ENCODE measurements around the gene MTA3.

DNA sequence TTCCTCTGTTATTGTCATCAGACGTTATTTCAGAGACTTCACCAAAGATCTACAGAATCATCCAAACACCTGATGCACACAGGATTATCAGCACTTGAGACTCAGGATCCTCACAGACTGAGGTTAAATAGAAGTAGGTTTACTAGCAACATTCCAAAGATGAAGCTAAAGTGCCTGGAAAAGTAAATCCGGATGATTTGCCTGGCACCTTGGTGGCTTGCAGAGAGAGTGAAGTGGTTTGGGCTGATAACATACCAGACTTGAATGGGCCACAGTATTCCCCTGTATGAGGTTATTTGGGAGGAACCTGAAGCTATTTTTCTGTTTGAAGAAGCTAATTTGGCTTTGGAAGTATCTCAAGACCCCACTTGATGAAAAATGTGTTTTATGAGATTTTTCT, 144.5 kb downstream of the MTA3 start:
- TF ChIP-seq, protein P1, sequence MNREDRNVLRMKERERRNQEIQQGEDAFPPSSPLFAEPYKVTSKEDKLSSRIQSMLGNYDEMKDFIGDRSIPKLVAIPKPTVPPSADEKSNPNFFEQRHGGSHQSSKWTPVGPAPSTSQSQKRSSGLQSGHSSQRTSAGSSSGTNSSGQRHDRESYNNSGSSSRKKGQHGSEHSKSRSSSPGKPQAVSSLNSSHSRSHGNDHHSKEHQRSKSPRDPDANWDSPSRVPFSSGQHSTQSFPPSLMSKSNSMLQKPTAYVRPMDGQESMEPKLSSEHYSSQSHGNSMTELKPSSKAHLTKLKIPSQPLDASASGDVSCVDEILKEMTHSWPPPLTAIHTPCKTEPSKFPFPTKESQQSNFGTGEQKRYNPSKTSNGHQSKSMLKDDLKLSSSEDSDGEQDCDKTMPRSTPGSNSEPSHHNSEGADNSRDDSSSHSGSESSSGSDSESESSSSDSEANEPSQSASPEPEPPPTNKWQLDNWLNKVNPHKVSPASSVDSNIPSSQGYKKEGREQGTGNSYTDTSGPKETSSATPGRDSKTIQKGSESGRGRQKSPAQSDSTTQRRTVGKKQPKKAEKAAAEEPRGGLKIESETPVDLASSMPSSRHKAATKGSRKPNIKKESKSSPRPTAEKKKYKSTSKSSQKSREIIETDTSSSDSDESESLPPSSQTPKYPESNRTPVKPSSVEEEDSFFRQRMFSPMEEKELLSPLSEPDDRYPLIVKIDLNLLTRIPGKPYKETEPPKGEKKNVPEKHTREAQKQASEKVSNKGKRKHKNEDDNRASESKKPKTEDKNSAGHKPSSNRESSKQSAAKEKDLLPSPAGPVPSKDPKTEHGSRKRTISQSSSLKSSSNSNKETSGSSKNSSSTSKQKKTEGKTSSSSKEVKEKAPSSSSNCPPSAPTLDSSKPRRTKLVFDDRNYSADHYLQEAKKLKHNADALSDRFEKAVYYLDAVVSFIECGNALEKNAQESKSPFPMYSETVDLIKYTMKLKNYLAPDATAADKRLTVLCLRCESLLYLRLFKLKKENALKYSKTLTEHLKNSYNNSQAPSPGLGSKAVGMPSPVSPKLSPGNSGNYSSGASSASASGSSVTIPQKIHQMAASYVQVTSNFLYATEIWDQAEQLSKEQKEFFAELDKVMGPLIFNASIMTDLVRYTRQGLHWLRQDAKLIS (CRISPR knock-in tag; IDR thresholded peaks at IDR 0.05): no peak
- no peak for TF ChIP-seq RAD21 (CRISPR knock-in tag; conservative IDR thresholded peaks at IDR 0.05 in 1 of 2, IDR thresholded peaks at IDR 0.05 in 1 of 2)
- TF ChIP-seq, protein P2, sequence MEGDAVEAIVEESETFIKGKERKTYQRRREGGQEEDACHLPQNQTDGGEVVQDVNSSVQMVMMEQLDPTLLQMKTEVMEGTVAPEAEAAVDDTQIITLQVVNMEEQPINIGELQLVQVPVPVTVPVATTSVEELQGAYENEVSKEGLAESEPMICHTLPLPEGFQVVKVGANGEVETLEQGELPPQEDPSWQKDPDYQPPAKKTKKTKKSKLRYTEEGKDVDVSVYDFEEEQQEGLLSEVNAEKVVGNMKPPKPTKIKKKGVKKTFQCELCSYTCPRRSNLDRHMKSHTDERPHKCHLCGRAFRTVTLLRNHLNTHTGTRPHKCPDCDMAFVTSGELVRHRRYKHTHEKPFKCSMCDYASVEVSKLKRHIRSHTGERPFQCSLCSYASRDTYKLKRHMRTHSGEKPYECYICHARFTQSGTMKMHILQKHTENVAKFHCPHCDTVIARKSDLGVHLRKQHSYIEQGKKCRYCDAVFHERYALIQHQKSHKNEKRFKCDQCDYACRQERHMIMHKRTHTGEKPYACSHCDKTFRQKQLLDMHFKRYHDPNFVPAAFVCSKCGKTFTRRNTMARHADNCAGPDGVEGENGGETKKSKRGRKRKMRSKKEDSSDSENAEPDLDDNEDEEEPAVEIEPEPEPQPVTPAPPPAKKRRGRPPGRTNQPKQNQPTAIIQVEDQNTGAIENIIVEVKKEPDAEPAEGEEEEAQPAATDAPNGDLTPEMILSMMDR (IDR thresholded peaks at IDR 0.05 in 2 of 3, conservative IDR thresholded peaks at IDR 0.05 in 1 of 3; ENCODE audit: insufficient read depth in 2 of 3, low read depth in 1 of 3, low read length in 3 of 3): no peak
- TF ChIP-seq, protein P3, sequence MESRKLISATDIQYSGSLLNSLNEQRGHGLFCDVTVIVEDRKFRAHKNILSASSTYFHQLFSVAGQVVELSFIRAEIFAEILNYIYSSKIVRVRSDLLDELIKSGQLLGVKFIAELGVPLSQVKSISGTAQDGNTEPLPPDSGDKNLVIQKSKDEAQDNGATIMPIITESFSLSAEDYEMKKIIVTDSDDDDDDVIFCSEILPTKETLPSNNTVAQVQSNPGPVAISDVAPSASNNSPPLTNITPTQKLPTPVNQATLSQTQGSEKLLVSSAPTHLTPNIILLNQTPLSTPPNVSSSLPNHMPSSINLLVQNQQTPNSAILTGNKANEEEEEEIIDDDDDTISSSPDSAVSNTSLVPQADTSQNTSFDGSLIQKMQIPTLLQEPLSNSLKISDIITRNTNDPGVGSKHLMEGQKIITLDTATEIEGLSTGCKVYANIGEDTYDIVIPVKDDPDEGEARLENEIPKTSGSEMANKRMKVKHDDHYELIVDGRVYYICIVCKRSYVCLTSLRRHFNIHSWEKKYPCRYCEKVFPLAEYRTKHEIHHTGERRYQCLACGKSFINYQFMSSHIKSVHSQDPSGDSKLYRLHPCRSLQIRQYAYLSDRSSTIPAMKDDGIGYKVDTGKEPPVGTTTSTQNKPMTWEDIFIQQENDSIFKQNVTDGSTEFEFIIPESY (CRISPR knock-in tag; IDR thresholded peaks at IDR 0.05): no peak
- no peak for TF ChIP-seq CBFB (CRISPR knock-in tag; IDR thresholded peaks at IDR 0.05)
- TF ChIP-seq RBM39 (optimal IDR thresholded peaks at IDR 0.05; ENCODE audit: low read depth, low read length): no peak
- TF ChIP-seq ZNF695 (CRISPR knock-in tag; IDR thresholded peaks at IDR 0.05): no peak
- no peak for TF ChIP-seq KAT8 (IDR thresholded peaks at IDR 0.05; ENCODE audit: low read depth)
- no peak for TF ChIP-seq MYBL2 (IDR thresholded peaks at IDR 0.05; ENCODE audit: low read depth)
- no peak for TF ChIP-seq MYBL2 (CRISPR knock-in tag; IDR thresholded peaks at IDR 0.05; ENCODE audit: borderline replicate concordance)
- no peak for TF ChIP-seq JUN (IDR thresholded peaks at IDR 0.05; ENCODE audit: borderline replicate concordance, low read depth, low read length)
- TF ChIP-seq JUN (CRISPR knock-in tag; IDR thresholded peaks at IDR 0.05; ENCODE audit: borderline replicate concordance): no peak
- no peak for TF ChIP-seq SLC30A9 (CRISPR knock-in tag; IDR thresholded peaks at IDR 0.05)

Measured in K562 (cell line).